NT2/D1 (cell line): ENCODE data around the gene GAST.

ENCODE experiments used
- SUZ12 ChIP-seq: IDR thresholded peaks from 2 replicates; pipeline ENCODE4 v1.6.1; 2011; ENCODE audit not compliant: insufficient read length, insufficient read depth; ENCODE audit errors: extremely low read depth
- YY1 ChIP-seq: IDR thresholded peaks from 2 replicates; pipeline ENCODE4 v1.6.1; 2011; ENCODE audit not compliant: insufficient read length, insufficient read depth

DNA sequence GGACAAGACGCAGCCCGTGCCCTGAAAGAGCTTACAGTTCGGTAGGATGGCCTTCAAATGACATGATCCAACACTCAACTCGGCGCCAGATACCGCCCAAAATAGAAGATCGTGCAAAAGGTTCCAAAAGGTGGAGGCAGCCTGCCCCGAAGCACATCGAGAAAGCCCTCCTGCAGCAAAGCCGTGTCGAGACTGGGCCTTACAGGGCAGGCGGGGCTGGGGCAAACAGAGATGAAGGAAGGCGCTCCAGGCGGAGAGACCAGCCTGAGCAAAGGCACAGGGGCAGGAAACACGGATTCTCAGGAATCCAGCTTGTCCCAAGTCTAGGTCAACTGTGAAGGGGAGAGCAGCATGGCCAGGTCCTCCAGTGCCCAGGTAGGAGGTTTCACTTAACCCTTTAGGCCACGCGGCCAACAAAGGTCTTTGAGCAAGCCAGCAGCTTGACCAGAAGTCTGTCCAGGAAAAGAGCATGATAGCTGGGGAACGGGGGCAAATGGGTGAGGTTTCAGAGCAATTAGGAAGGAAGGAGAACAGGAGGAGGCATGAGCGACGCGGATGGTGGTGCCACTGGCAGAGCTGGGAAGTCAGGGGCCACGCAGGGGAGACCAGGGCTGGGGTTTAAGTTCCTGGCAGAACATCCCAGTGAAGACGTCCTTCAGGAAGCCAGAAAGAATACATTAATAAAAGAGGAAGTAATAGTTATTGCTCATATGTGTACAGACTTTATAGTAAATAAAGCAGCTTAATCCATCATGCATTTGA lies 44.7 kb upstream of the GAST start:
- TF ChIP-seq YY1 (no peak), SUZ12 (no peak)
